HG02852 (cell line): ENCODE data around the gene KRR1.

Experiments
- ATAC-seq: cut with Tn5 transposase; IDR thresholded peaks from one replicate; pipeline ENCODE4 v1.9.1; 2021; ENCODE audit warnings: mild to moderate bottlenecking, moderate library complexity; ENCODE audit not compliant: unreplicated experiment

KRR1 gene

DNA sequence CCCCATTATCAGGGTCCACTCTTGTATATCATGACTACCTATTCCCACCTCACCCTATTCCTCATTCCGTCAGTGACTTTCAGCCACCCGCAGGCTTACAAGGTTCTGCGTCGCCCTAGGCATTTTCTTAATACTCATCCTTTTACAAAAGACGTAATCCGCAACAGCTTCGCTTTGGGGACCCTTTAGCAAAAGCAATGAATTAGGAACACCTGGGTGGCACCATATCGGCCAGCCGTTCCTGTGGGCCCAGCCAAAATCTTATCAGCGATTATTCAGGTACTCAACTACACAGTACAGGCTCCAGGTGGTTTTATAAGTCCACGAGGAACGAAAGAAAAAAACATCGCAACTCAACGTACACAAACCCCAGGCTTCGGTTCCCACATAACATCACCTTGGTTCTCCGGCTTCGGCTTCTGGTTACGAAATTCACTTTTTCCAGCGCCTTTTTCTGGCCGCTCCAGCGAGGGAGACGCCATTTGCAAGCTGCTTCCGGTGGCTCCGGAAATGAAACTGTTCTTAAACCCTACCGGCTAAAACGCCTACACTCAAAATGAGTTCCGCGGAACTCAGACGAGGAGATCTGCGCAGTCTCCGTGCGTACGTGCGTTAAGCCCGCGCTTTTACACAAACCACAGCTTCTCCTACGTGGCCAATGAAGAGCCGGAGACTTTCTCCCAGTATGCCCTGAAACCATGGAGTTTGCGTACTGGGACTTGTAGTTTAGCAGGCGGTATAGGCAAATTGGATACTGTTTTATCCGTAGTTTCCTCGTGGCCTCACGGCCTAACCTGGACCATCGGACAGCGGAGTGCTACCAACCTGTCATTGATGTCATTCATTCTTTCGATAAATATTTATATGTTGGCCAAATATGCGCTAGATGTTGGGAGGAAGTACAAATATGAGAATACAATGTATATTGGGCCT is at the start of gene KRR1:
TSS of gene KRR1 (minus strand) at position 494 of the 933 bp plus-strand sequence. CDS start at position 482, 12 bp downstream.
- peak; percentile 97 for ATAC-seq

DNA sequence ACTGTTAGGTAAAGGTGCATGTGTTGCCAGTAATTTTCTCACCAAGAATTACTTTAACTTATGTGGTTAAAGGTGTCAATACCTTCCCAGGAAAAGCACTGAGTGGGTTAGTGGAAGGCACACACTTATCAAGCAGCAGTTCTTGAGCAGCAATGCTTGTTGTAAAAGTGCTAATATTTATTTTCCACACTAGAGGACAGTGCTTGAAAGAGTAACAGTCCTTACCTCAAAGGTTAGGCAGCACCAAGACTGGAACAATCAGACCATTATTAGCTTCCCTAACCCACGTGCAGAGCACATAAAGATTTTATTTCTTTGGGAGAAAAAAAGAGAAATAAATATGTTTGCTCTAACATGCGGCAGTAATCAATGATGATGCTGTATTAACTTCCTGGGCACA is 48.8 kb upstream of the KRR1 start:
- ATAC-seq, result no peak

DNA sequence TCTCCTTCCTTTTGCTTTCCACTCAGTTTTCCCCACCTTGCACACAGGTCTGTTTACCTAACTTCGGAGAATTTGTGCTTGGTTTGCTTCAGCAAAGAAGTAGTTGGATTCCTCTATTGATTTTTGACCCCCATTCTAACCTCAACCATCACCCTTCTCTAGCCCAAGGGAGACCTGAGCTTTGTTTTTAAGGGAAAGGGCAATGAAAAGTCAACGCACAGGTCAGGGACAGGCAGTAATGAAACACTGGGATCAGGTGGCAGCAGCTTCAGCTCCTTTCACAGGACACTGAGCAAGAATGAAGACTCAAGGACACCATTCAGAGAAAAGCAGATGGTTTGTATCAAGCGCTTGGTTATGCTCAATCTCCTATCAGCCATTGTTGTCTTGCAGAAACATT is 46.9 kb upstream of the KRR1 start:
- no peak for ATAC-seq

DNA sequence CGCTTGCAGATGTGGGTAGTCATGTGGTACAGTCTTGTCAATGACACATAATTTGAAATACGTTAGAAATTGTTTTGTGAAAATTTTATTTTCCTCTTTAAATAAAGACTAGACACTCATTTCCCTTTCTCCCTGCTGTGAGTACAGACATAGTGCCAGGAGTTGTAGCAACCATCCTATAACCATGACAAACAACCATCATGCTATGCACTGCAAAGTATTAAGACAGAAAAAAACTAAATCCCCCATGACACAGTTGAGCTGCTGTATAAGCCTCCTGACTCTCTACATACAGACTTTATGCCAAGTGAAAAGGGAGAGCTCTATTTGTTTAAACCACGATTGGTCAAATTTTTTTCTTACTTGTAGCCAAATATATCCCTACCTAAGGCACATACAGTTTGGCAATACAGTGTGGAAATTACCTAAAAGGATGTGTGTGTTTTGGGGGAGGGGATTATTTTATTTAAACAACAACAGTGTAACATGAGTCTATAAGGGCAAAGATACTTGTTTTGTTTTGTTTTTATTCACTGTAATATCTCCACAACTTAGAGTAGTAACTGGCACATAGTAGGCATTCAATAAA is 45.0 kb upstream of the KRR1 start:
- ATAC-seq, result no peak

DNA sequence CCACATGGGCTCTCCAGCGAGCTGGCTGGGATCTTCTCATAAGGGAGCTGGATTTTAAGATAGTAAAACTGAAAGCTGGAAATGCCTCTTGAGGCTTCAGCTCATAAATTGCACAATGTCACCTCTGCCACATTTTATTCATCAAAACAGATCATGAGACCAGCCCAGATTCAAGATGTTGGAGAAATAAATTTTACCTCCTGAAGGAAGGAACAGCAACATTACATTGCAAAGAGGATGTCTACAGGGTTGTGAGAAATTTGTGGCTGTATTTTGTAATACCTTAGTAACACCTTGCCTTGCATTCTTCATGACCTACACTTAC is 43.1 kb upstream of the KRR1 start:
- ATAC-seq, result no peak

GRCh38 chr12:75553836-75554555 is 42.6 kb upstream of the KRR1 start:
- ATAC-seq, result no peak

- ATAC-seq, result no peak
These were observed 42.0 kb upstream of the KRR1 start for GRCh38 chr12:75553398-75553797.

GRCh38 chr12:75551477-75551876 is 40.1 kb upstream of the KRR1 start:
- ATAC-seq, result no peak

DNA sequence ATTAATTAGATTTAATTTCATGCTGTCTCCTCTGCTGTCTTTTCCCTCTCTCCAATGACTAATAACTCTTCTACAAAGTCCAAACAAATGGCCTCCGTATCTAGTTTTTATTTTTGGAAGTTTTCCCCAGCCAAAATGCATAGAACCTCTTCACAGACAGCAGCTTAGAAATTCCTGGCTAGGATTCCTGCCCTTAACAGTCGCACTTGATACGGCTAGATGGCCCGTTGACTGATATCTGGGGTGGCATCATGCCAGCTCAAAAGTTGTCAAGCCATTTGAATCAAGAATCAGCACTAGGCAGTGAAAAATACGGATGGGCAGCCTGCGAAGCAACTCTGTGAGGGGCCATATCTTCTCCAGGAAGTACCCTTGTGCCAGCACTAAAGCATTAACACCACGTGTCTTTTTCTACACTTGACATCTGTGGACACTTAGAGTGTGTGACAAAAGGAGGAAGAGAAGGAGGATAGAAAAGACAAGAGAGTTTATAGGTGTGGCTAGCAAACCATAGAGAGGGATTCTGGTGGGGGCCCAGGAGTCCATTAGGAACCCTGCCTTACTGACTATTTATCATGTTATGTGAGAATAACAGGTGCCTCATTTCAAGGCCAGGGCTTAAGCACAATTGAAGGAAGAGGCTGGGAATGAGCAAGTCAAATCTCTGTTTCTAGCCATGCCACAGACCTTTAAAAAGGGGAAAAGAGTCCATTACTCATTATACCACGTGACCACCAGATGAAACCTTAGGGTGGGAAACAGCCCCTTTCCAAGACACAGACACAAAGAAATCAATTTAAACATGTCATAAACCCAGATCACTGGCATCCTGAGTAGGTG is 39.2 kb upstream of the KRR1 start:
- ATAC-seq, result no peak

GRCh38 chr12:75549989-75550388 is 38.6 kb upstream of the KRR1 start:
- no peak for ATAC-seq

GRCh38 chr12:75548879-75549278 is 37.5 kb upstream of the KRR1 start:
- ATAC-seq, result no peak

- ATAC-seq, result no peak
These were observed 34.2 kb upstream of the KRR1 start for GRCh38 chr12:75545636-75546035.

DNA sequence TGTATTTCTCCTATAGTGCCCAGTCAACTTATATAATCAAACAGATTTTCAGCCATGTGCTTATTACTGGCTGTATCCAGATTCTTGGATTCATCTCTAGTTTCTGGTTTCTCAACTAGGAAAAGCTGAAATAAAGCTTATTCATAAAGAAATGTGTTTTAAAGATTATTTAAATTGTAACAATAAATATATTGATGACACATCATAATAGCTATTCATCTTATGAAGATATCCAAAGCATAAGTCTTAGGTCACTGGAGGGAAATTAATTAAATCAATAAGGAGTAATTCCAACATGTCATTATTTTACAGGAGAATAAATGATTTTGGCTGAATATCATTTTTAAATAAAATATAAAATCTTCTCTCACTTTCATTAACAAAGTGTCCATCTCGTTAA is 32.1 kb upstream of the KRR1 start:
- ATAC-seq, result no peak

DNA sequence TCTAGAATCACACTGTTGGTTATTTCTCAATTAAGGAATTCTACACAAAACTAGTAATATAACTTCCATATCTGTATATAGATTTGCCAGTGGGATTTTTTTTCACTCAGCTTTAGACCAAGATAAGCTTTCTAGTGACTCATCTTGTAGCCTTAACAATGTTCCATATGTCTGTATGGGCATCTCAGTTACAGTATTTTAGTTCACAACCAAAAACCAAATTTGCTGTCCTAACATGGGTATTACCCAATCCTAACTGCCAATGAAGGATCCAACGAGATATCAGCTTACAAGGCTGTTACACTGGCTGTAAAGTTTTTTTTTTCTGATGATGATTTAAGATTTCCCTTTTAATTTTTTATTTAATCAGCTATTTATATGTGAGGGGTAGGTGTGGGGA is 31.5 kb upstream of the KRR1 start:
- no peak for ATAC-seq

DNA sequence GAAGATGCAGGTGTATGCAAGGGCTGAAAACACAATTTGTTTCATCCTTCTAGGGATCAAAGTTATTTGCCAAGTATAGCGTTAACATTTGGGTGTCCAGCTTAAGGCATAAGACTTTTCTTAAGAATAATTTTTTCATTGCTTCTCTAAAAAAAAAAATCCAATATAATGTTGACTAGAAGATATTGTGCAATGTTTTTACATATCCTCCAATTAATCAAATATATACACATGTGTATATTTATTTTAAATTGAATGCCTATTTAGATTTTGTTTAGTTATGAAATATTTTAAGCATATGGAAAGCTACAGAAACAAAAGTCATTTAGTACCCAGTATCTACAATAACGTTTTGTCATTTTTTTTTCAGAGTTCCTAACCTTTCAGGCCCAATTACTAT is 28.5 kb upstream of the KRR1 start:
- no peak for ATAC-seq

DNA sequence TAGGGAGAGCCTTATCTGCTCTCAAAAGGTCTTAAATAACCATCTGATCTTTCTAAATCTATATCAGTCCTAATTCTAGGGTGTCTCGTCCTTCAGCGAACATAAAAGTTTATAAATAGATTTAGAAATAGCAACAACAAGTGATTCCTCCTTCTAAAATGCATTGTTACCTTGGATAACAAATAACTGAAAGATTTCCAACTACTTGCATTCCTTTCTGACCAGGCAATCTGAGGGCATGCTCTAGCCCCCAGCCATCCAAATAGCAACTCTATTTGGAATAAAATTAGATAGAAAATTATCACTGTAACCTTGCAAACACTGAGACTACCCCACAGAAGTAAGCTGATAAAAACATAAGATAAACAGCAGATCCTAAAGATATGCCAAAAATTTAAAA is 21.8 kb upstream of the KRR1 start:
- no peak for ATAC-seq

- no peak for ATAC-seq
These were observed 18.4 kb upstream of the KRR1 start for GRCh38 chr12:75529826-75530225.

DNA sequence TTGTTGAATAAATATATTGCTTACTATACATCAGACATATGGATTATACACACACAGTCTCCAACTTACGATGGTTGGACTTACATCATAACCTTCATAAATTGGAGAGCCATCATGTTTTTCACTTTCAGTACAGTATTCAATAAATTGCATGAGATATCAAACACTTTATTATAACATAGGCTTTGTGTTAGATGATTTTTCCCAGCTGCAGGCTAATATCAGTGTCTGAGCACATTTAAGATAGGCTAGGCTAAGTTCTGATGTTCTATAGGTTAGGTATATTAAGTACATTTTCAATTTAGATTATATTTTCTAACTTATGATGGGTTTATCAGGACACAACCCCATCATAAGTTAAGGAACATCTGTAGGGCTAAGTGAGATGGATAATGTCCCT is 17.9 kb upstream of the KRR1 start:
- no peak for ATAC-seq

- ATAC-seq, result no peak
These were observed 17.3 kb upstream of the KRR1 start for GRCh38 chr12:75528692-75529091.

GRCh38 chr12:75528272-75528671 is 16.9 kb upstream of the KRR1 start:
- ATAC-seq, result no peak
